IMR-90 (cell line): ENCODE measurements around the gene AICDA. TPM values are rescaled to one million over a fixed set of nuclear protein-coding genes. Genes with fewer than 3 reads are reported as not detected.

Experiments used
- ATAC-seq: fragments of 200-7000 bp; cut with Tn5 transposase; 2 replicates; pipeline ENCODE4 v1.9.1; 2020; ENCODE audit warnings: low read depth, mild to moderate bottlenecking, moderate library complexity
- BruUV-seq: library from RNA; stranded (reverse); fragments of 400-500 nt; replicated peaks from 2 replicates; lab custom pipeline; 2021; lab: Mats Ljungman, UMichigan
- CTCF ChIA-PET: fragments of 300-600 bp; formaldehyde crosslinking; extraction: SDS; loops from one replicate; lab custom pipeline; 2021; ENCODE audit warnings: antibody characterized with exemption; lab: Yijun Ruan, JAX
- POLR2A ChIA-PET: fragments of 300-600 bp; sonication (Branson Sonifier 250); formaldehyde crosslinking; loops from one replicate; lab custom pipeline; 2022; ENCODE audit warnings: antibody characterized with exemption; ENCODE audit not compliant: unreplicated experiment; lab: Charles Lee
- DNase-seq: peaks from one replicate; pipeline ENCODE4 v3.0.0; 2013
- H2AFZ ChIP-seq: replicated peaks from 2 replicates; pipeline ENCODE3; 2013; ENCODE audit warnings: low read length, mild to moderate bottlenecking; ENCODE audit not compliant: poor library complexity
- H2AK5ac ChIP-seq: 2 replicates; pipeline ENCODE4 v1.6.1; 2013; ENCODE audit warnings: low read depth, low read length, inconsistent platforms
- H2AK9ac ChIP-seq: replicated peaks from 2 replicates; pipeline ENCODE3; 2013; ENCODE audit warnings: mild to moderate bottlenecking, low read depth, low read length, moderate library complexity; ENCODE audit not compliant: poor library complexity
- H2BK120ac ChIP-seq: 2 replicates; pipeline ENCODE4 v1.6.1; 2013; ENCODE audit warnings: low read depth, low read length, inconsistent platforms
- H2BK15ac ChIP-seq: 3 replicates; pipeline ENCODE4 v1.6.1; 2013; ENCODE audit warnings: low read depth, low read length, inconsistent platforms
- H2BK20ac ChIP-seq: 2 replicates; pipeline ENCODE4 v1.6.1; 2013; ENCODE audit warnings: low read depth, mild to moderate bottlenecking, inconsistent platforms, low read length, moderate library complexity
- H2BK5ac ChIP-seq: 2 replicates; pipeline ENCODE4 v1.6.1; 2013; ENCODE audit warnings: mild to moderate bottlenecking, low read depth, low read length, inconsistent platforms; ENCODE audit not compliant: poor library complexity, severe bottlenecking
- H3K14ac ChIP-seq: replicated peaks from 2 replicates; pipeline ENCODE4 v1.6.1; 2013; ENCODE audit warnings: low read depth, low read length, inconsistent platforms
- H3K18ac ChIP-seq: 2 replicates; pipeline ENCODE4 v1.6.1; 2013; ENCODE audit warnings: low read depth, low read length, control low read depth
- H3K23ac ChIP-seq: 2 replicates; pipeline ENCODE4 v1.6.1; 2013; ENCODE audit warnings: low read depth, low read length, inconsistent platforms
- H3K27ac ChIP-seq: 2 replicates; pipeline ENCODE4 v1.5.1; 2013; ENCODE audit warnings: mild to moderate bottlenecking, control low read depth, low read length; ENCODE audit not compliant: insufficient read depth
- H3K27me3 ChIP-seq: 2 replicates; pipeline ENCODE4 v1.6.1; 2013; ENCODE audit warnings: low read length; ENCODE audit not compliant: control insufficient read depth, insufficient read depth
- H3K36me3 ChIP-seq: 2 replicates; pipeline ENCODE4 v1.6.1; 2013; ENCODE audit warnings: low read length, mixed read lengths; ENCODE audit not compliant: control insufficient read depth, insufficient read depth
- H3K4ac ChIP-seq: 2 replicates; pipeline ENCODE4 v1.6.1; 2013; ENCODE audit warnings: low read depth, low read length, inconsistent platforms
- H3K4me1 ChIP-seq: 2 replicates; pipeline ENCODE4 v1.6.1; 2013; ENCODE audit warnings: low read length, mixed read lengths; ENCODE audit not compliant: control insufficient read depth, insufficient read depth
- H3K4me2 ChIP-seq: 2 replicates; pipeline ENCODE4 v1.6.1; 2013; ENCODE audit warnings: low read depth, mild to moderate bottlenecking, control low read depth, low read length, moderate library complexity
- H3K4me3 ChIP-seq: 2 replicates; pipeline ENCODE4 v1.5.1; 2013; ENCODE audit warnings: low read depth, mild to moderate bottlenecking, control low read depth, low read length, moderate library complexity; ENCODE audit not compliant: insufficient read depth
- H3K56ac ChIP-seq: 2 replicates; pipeline ENCODE4 v1.6.1; 2013; ENCODE audit warnings: low read length, inconsistent platforms; ENCODE audit not compliant: insufficient read depth; ENCODE audit errors: extremely low read depth
- H3K79me1 ChIP-seq, 2 experiments: 2 replicates each; pipeline ENCODE4 v1.6.1; 2013; ENCODE audit warnings: low read length in 2 of 2, inconsistent platforms in 1 of 2, low read depth in 1 of 2
- H3K9ac ChIP-seq: 2 replicates; pipeline ENCODE4 v1.6.1; 2013; ENCODE audit warnings: low read depth, low read length, control low read depth
- H3K9me1 ChIP-seq: 2 replicates; pipeline ENCODE4 v1.6.1; 2013; ENCODE audit warnings: low read length, inconsistent platforms; ENCODE audit not compliant: insufficient read depth
- H3K9me3 ChIP-seq: 2 replicates; pipeline ENCODE4 v1.6.1; 2013; ENCODE audit warnings: low read length; ENCODE audit not compliant: control insufficient read depth, insufficient read depth
- H4K20me1 ChIP-seq: 2 replicates; pipeline ENCODE4 v1.6.1; 2013; ENCODE audit warnings: low read length, inconsistent platforms; ENCODE audit not compliant: insufficient read depth
- H4K5ac ChIP-seq: 2 replicates; pipeline ENCODE4 v1.6.1; 2013; ENCODE audit warnings: mild to moderate bottlenecking, low read depth, low read length, control low read depth
- H4K8ac ChIP-seq, 2 experiments: 2 replicates each; pipeline ENCODE4 v1.6.1; 2013; ENCODE audit warnings: low read depth in 2 of 2, low read length in 2 of 2, control low read depth in 1 of 2, inconsistent platforms in 1 of 2
- H4K91ac ChIP-seq: 2 replicates; pipeline ENCODE4 v1.6.1; 2013; ENCODE audit warnings: low read depth, low read length, inconsistent platforms; ENCODE audit not compliant: insufficient read depth
- BHLHE40 ChIP-seq: fragments of 150-350 bp; IDR thresholded peaks from 2 replicates; pipeline ENCODE4 v1.6.1; 2016; ENCODE audit warnings: mild to moderate bottlenecking, low read depth, low read length
- CEBPB ChIP-seq: IDR thresholded peaks from 2 replicates; pipeline ENCODE4 v1.6.1; 2012; ENCODE audit warnings: low read depth, low read length, improper control_type of control experiment
- CHD1 ChIP-seq: IDR thresholded peaks from 2 replicates; pipeline ENCODE4 v1.6.1; 2012; ENCODE audit warnings: low read depth, low read length, improper control_type of control experiment
- FOS ChIP-seq: fragments of 150-350 bp; IDR thresholded peaks from 2 replicates; pipeline ENCODE4 v1.6.1; 2016; ENCODE audit warnings: low read depth, low read length
- MAFK ChIP-seq: IDR thresholded peaks from 2 replicates; pipeline ENCODE4 v1.6.1; 2012; ENCODE audit warnings: low read depth, low read length, improper control_type of control experiment
- MAZ ChIP-seq: IDR thresholded peaks from 2 replicates; pipeline ENCODE4 v1.6.1; 2012; ENCODE audit warnings: low read depth, mild to moderate bottlenecking, low read length, improper control_type of control experiment, moderate library complexity, borderline replicate concordance
- MXI1 ChIP-seq: IDR thresholded peaks from 2 replicates; pipeline ENCODE4 v1.6.1; 2012; ENCODE audit warnings: low read depth, mild to moderate bottlenecking, low read length, moderate library complexity, borderline replicate concordance
- NFE2L2 ChIP-seq: fragments of 150-350 bp; IDR thresholded peaks from 2 replicates; pipeline ENCODE4 v1.6.1; 2016; ENCODE audit warnings: low read depth, mild to moderate bottlenecking, low read length
- POLR2A ChIP-seq: IDR thresholded peaks from 2 replicates; pipeline ENCODE4 v1.6.1; 2012; ENCODE audit warnings: mild to moderate bottlenecking, low read depth, low read length
- RAD21 ChIP-seq: IDR thresholded peaks from 2 replicates; pipeline ENCODE4 v1.6.1; 2012; ENCODE audit warnings: low read length, improper control_type of control experiment
- RCOR1 ChIP-seq: IDR thresholded peaks from 2 replicates; pipeline ENCODE4 v1.6.1; 2012; ENCODE audit warnings: mild to moderate bottlenecking, low read length, improper control_type of control experiment; ENCODE audit not compliant: insufficient replicate concordance
- RFX5 ChIP-seq: IDR thresholded peaks from 2 replicates; pipeline ENCODE4 v1.8.0; 2012; ENCODE audit warnings: low read depth, mild to moderate bottlenecking, low read length, moderate library complexity
- SMC3 ChIP-seq: fragments of 150-350 bp; IDR thresholded peaks from 2 replicates; pipeline ENCODE4 v1.6.1; 2016; ENCODE audit warnings: low read depth, mild to moderate bottlenecking, antibody characterized with exemption, low read length, moderate library complexity
- WGBS, 2 experiments: methylation state at CpG; one replicate each; pipeline versions ENCODE4 v1.1.5 to v1.1.7; 2013; ENCODE audit warnings: missing lambda C conversion rate in 2 of 2; ENCODE audit not compliant: insufficient read length in 1 of 2; ENCODE audit errors: extremely low coverage in 2 of 2; 5-methylcytosine and 5-hydroxymethylcytosine counted together
- dilution Hi-C: fragments of 300-500 bp; cut with HindIII; formaldehyde crosslinking; loops from one replicate; pipeline ENCODE4 v1.14.3; 2018; ENCODE audit warnings: low sequenced_read_pairs; ENCODE audit not compliant: unreplicated experiment
- in situ Hi-C: fragments of 300-500 bp; cut with MboI; formaldehyde crosslinking; loops from 3 replicates; pipeline ENCODE4 v1.14.3; 2019; ENCODE audit warnings: low sequenced_read_pairs, inconsistent platforms, mixed read lengths
- intact Hi-C: fragments of 100-400 bp; cut with micrococcal nuclease; formaldehyde crosslinking; loops from 2 replicates; pipeline ENCODE4 v1.10.0; 2022
- polyA plus RNA-seq, 3 experiments: library from polyadenylated mRNA; depleted of rRNA; stranded (reverse); fragments of >200 nt; gene quantifications; 2 replicates each; pipeline ENCODE4 v1.2.3, GENCODE V29; 2012; ENCODE audit warnings: low replicate concordance in 1 of 3
- total RNA-seq: library from RNA; depleted of rRNA; stranded (reverse); fragments of >200 nt; gene quantifications from 2 replicates; pipeline ENCODE4 v1.2.3, GENCODE V29; 2012
- TF ChIP-seq, protein P1 (sequence below): fragments of 150-350 bp; IDR thresholded peaks from 2 replicates; pipeline ENCODE4 v1.6.1; 2016; ENCODE audit warnings: low read depth, mild to moderate bottlenecking, low read length, moderate library complexity, borderline replicate concordance
- TF ChIP-seq, protein P2 (sequence below): fragments of 150-350 bp; IDR thresholded peaks from 2 replicates; pipeline ENCODE4 v1.6.1; 2017; ENCODE audit warnings: mild to moderate bottlenecking, antibody characterized with exemption, low read length, low read depth
- TF ChIP-seq, protein P3 (sequence below): conservative IDR thresholded peaks from 2 replicates; pipeline ENCODE4 v1.5.1; 2012; ENCODE audit warnings: mild to moderate bottlenecking, low read depth, low read length, improper control_type of control experiment

AICDA gene
- total and polyA plus RNA-seq, 2 of the 4 experiments (the other 2 are of a cell fraction) = not detected

DNA sequence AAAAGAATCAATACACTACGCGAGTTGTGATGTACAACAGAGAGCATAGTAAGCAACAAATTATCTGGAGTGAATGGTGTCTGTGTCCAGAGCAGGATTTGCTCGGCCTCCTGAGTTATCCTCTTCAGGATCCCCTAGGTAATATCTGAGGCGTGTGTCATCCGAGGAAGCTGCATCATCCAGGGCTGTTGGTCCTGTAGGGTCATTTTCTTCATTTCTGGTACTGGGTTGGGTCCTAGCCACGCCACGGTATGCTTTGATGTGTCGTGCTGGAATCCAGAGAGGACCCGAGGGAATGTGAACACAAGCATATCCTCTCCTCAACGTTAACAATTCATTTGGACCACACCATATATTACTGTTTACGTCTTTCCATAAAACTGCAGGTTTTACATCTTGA, 53.0 kb downstream of the AICDA start:
- Histone ChIP-seq H3K9me3 (peaks cover 1% of the 10 kb centered on the region; the same call in 1 of the 2 replicates), H2AK9ac (no peak overlapping the region), H2BK20ac (no peak overlapping the region), H3K36me3 (no peaks in the 10 kb centered on the region), H4K91ac (no peak overlapping the region), H4K8ac (no peak overlapping the region), H3K14ac (no peak overlapping the region), H3K9ac (no peak overlapping the region), H2BK15ac (no peak overlapping the region), H3K79me1 (no peaks in the 10 kb centered on the region), H3K23ac (no peak overlapping the region), H3K27me3 (no peaks in the 10 kb centered on the region), H3K18ac (no peak overlapping the region), H4K20me1 (no peaks in the 10 kb centered on the region), H3K27ac (no peak overlapping the region), H2AFZ (no peak overlapping the region), H3K4me2 (no peak overlapping the region), H2BK120ac (no peak overlapping the region), H4K5ac (no peak overlapping the region), H3K9me1 (no peaks in the 10 kb centered on the region), H3K4me1 (no peaks in the 10 kb centered on the region), H2BK5ac (no peak overlapping the region), H2AK5ac (no peak overlapping the region), H3K56ac (no peak overlapping the region), H3K4ac (no peak overlapping the region), H3K4me3 (no peak overlapping the region)
- no peak for TF ChIP-seq RCOR1
- TF ChIP-seq MAZ = no peak
- TF ChIP-seq POLR2A = no peak
- TF ChIP-seq, protein P1, sequence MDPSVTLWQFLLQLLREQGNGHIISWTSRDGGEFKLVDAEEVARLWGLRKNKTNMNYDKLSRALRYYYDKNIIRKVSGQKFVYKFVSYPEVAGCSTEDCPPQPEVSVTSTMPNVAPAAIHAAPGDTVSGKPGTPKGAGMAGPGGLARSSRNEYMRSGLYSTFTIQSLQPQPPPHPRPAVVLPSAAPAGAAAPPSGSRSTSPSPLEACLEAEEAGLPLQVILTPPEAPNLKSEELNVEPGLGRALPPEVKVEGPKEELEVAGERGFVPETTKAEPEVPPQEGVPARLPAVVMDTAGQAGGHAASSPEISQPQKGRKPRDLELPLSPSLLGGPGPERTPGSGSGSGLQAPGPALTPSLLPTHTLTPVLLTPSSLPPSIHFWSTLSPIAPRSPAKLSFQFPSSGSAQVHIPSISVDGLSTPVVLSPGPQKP = no peak
- no peak for TF ChIP-seq MAFK
- TF ChIP-seq RFX5 = no peak
- TF ChIP-seq CHD1 = no peak
- TF ChIP-seq FOS = no peak
- no peak for TF ChIP-seq SMC3
- TF ChIP-seq CEBPB = no peak
- TF ChIP-seq, protein P2, sequence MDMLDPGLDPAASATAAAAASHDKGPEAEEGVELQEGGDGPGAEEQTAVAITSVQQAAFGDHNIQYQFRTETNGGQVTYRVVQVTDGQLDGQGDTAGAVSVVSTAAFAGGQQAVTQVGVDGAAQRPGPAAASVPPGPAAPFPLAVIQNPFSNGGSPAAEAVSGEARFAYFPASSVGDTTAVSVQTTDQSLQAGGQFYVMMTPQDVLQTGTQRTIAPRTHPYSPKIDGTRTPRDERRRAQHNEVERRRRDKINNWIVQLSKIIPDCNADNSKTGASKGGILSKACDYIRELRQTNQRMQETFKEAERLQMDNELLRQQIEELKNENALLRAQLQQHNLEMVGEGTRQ = no peak
- no peak for TF ChIP-seq BHLHE40
- TF ChIP-seq RAD21 = no peak
- TF ChIP-seq, protein P3, sequence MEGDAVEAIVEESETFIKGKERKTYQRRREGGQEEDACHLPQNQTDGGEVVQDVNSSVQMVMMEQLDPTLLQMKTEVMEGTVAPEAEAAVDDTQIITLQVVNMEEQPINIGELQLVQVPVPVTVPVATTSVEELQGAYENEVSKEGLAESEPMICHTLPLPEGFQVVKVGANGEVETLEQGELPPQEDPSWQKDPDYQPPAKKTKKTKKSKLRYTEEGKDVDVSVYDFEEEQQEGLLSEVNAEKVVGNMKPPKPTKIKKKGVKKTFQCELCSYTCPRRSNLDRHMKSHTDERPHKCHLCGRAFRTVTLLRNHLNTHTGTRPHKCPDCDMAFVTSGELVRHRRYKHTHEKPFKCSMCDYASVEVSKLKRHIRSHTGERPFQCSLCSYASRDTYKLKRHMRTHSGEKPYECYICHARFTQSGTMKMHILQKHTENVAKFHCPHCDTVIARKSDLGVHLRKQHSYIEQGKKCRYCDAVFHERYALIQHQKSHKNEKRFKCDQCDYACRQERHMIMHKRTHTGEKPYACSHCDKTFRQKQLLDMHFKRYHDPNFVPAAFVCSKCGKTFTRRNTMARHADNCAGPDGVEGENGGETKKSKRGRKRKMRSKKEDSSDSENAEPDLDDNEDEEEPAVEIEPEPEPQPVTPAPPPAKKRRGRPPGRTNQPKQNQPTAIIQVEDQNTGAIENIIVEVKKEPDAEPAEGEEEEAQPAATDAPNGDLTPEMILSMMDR = no peak
- no peak for TF ChIP-seq NFE2L2
- TF ChIP-seq MXI1 = no peak
- in situ Hi-C loops = no loop called here
- POLR2A ChIA-PET = no interaction called here
- dilution Hi-C loops = no loop called here
- no peak for DNase-seq
- ATAC-seq = no peak
- no TSS peak for BruUV-seq
- intact Hi-C loops = no loop called here
- CTCF ChIA-PET = interaction anchor here (2.2 kb wide), 1 partner anchor 16 kb away, joined by 6 read pairs; no protein-coding TSS in a partner anchor
- WGBS, 2 experiments = 20% methylated on average over 1 of the region's 11 CpGs; no CpG with 5 or more reads in 1 of the 2 experiments
